K562 (cell line): ENCODE data around the gene MED13L.

Experiments
- MAZ ChIP-seq, 2 experiments: fragments of 450-650 bp in 1 of 2; sonication (generic) in 1 of 2; formaldehyde crosslinking; IDR thresholded peaks in 1 of 2; conservative IDR thresholded peaks in 1 of 2; 2 replicates each; pipeline versions ENCODE4 v1.4.0 to v1.5.0; 2020; ENCODE audit warnings: mild to moderate bottlenecking in 1 of 2, missing genetic modification reagents in 1 of 2
- TAF7 ChIP-seq: fragments of 450-650 bp; IDR thresholded peaks from 2 replicates; pipeline ENCODE4 v1.6.1; 2016; ENCODE audit warnings: missing genetic modification characterization, missing compliant biosample characterization

DNA sequence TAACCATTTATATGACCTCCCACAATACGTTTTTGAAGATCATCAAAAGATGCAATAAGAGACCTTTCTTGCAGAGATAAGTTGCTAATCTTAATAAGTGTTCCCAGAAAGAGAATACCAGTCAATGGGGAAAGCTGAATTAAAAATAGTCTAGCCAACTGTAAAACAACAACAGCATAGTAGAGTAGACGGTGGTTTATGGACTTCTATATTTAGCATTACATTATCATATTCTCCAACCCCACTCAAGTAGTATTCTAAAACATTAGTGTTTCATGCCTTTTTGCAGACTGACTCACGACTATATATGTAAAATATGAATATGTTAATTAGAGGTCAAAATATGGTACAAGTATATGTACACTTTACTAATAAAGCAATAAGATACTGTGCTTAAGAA, 218.9 kb downstream of the MED13L start:
- TF ChIP-seq TAF7 (tag) (no peak), MAZ (CRISPR knock-in tag; conservative IDR thresholded peaks at IDR 0.05 in 1 of 2, IDR thresholded peaks at IDR 0.05 in 1 of 2) (no peak)
